IPS-15b (cell line): Measurements from ENCODE around the gene LDAH.

Experiments used
- H3K27me3 ChIP-seq: one replicate; pipeline ENCODE4 v1.6.1; 2013; ENCODE audit warnings: low read length; ENCODE audit not compliant: control insufficient read depth, insufficient read depth
- H3K36me3 ChIP-seq: one replicate; pipeline ENCODE4 v1.6.1; 2013; ENCODE audit warnings: low read length; ENCODE audit not compliant: control insufficient read depth, insufficient read depth
- H3K4me1 ChIP-seq: one replicate; pipeline ENCODE4 v1.6.1; 2013; ENCODE audit warnings: mild to moderate bottlenecking, low read length; ENCODE audit not compliant: control insufficient read depth, insufficient read depth
- H3K4me3 ChIP-seq: one replicate; pipeline ENCODE4 v1.5.1; 2013; ENCODE audit warnings: low read depth, low read length
- H3K9ac ChIP-seq: one replicate; pipeline ENCODE4 v1.6.1; 2013; ENCODE audit warnings: low read depth, mild to moderate bottlenecking, low read length
- H3K9me3 ChIP-seq: one replicate; pipeline ENCODE4 v1.6.1; 2013; ENCODE audit warnings: mild to moderate bottlenecking, low read length; ENCODE audit not compliant: control insufficient read depth, insufficient read depth

The LDAH gene

DNA sequence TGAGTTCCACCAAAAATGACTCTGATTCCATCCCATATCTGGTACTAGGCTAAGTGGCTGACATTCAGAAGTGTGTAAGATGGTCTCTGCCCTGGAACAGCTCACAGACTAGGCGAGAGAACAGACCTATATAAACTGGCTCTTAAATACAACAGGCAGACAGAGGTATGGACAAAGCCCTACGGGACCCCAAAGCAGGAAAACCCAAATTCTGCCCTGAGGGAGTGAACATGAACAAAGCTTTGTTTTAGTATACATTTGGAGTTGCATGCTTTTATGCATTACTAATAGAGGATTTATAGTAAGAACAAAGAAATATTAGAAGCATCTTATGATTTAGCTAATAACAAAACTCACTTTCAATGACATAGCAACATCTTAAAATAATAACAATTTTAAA is 130.8 kb downstream of the LDAH start:
- H3K27me3 ChIP-seq, result no peaks in the 10 kb centered on the region
- no peaks in the 10 kb centered on the region for H3K36me3 ChIP-seq
- no peak overlapping the region for H3K4me3 ChIP-seq
- H3K4me1 ChIP-seq, result no peaks in the 10 kb centered on the region
- no peak overlapping the region for H3K9ac ChIP-seq
- H3K9me3 ChIP-seq, result no peaks in the 10 kb centered on the region

DNA sequence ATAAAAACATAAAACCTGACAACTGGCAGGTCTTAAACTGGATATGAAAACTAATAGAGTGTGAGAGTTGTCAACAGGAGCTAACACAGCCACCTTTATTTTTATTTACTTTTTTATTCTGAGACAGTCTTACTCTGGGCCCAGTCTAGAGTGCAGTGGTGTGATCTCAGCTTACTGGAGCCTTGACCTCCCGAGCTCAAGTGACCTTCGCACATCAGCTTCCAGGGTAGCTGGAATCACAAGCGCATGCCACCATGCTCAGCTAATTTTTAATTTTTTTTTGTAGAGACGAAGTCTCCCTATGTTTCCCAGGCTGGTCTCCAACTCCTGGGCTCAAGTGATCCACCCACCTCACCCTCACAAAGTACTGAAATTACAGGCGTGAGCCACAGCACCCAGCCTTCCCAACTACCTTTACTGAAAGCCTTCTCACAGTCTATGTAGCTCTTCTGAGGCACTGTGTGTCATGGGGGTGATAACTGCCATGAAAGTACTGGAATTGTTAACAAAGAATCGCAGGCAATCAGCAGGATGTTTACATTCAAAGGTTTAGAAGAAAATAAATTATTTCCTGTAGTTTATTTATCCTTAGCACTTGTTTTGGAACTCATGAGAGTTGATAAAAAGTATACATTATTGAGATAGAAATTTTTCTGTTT is 131.7 kb downstream of the LDAH start:
- H3K4me3 ChIP-seq, result no peak overlapping the region
- no peaks in the 10 kb centered on the region for H3K36me3 ChIP-seq
- H3K9ac ChIP-seq, result no peak overlapping the region
- H3K4me1 ChIP-seq, result no peaks in the 10 kb centered on the region
- H3K27me3 ChIP-seq, result no peaks in the 10 kb centered on the region
- no peaks in the 10 kb centered on the region for H3K9me3 ChIP-seq

DNA sequence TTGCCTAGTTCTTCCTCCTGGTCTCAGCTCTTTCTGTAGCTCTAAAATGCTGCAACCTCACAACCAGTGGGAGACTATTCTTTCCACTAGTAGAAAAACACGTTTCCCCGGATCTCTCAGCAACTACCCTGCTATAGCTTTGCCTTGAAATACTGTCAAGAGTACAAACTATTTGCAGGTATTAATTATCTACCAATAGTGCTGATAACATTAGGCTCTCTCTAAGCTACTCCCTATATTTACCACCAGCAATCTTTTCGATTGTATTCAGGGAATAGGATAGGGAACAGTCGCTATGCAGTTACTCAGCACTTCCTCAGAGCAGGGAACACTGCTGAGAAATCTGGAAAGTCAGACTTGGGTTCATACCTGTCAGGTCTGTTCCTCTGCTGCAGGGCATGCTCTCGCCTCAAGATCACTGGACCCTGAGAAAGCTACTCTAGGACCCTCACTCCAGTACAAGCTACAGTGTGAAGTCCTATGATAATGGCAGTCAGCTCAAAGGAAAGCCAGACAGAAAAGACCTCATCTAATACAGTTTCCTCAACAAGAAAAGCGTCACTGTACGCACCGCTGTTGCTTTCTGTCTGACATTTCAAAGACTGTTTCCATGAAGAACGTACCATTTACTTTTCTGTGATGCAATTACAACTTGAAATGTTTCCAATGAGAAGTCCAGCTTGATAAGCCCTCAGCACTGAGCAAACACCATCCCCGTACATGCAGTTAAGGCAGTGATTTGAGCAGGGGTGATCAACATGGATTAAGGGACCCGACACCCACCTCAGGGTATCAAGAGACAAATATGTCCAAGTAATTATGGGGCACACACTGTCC is 133.3 kb downstream of the LDAH start:
- no peak overlapping the region for H3K9ac ChIP-seq
- H3K9me3 ChIP-seq, result no peaks in the 10 kb centered on the region
- no peaks in the 10 kb centered on the region for H3K36me3 ChIP-seq
- H3K27me3 ChIP-seq, result no peaks in the 10 kb centered on the region
- no peaks in the 10 kb centered on the region for H3K4me1 ChIP-seq
- H3K4me3 ChIP-seq, result no peak overlapping the region

GRCh38 chr2:20687260-20687832 is 135.6 kb downstream of the LDAH start:
- H3K9me3 ChIP-seq, result no peaks in the 10 kb centered on the region
- H3K9ac ChIP-seq, result no peak overlapping the region
- H3K4me1 ChIP-seq, result no peaks in the 10 kb centered on the region
- no peaks in the 10 kb centered on the region for H3K27me3 ChIP-seq
- H3K4me3 ChIP-seq, result no peak overlapping the region
- no peaks in the 10 kb centered on the region for H3K36me3 ChIP-seq

DNA sequence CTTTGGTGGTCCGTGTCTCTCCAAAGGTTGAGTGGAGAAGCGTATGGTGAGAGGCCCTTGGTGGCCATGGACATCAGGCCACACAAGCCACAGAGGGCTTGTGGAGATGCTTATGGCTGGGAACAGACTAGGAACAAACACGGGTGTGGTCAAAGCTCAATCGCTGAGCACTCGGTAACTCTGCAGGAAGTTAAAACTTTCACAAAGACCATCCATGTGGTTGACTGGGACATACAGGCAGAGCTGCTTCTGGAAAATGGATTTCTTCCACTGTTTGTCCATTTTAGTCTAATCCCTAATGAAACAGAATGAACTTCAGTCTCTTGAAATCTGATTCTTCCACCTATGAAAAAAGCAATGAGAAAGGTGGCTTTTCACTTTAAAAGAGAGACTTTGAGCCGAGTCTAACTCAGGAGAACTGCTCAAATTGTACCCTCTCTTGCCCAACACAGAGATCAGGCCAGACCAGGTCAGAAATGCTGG is 138.3 kb downstream of the LDAH start:
- Histone ChIP-seq H3K9me3 (no peaks in the 10 kb centered on the region), H3K4me1 (no peaks in the 10 kb centered on the region), H3K4me3 (no peak overlapping the region), H3K9ac (no peak overlapping the region), H3K36me3 (peaks cover 3% of the 10 kb centered on the region), H3K27me3 (no peaks in the 10 kb centered on the region)

DNA sequence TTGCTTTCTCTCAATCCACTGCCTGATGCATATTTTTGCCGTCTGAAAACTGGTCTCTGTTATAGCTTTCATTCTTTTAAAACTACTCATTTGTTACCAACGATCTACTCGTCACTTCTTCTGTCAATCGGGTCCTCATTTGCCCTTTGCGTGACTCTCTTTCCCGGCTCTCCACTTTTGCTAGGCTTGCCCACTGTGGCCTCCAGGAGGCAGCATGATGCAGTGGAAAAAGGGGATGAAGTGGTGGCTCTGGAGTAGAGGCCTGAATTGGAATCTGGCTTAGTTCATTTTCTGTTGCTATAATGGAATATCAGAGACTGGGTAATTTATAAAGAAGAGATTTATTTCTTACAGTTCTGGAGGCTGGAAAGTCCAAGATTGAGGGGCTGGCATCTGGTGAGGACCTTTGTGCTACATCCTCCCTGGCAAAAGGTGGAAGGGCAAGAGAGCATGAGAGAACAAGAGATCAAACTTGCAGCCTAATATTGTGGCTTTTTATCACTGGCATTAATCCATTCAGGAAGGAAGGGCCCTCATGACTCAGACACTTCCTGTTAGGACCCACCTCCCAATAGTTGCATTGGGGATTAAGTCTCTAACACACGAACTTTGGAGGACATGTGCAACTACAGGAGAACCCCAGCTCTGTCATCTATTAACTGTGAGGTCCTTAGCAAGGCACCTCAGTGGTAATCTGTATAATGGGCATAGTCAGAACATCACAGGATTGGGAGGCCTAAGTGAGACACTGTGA is 140.6 kb downstream of the LDAH start:
- Histone ChIP-seq H3K4me1 (no peaks in the 10 kb centered on the region), H3K9me3 (no peaks in the 10 kb centered on the region), H3K9ac (no peak overlapping the region), H3K4me3 (no peak overlapping the region), H3K36me3 (peaks cover 3% of the 10 kb centered on the region), H3K27me3 (no peaks in the 10 kb centered on the region)

DNA sequence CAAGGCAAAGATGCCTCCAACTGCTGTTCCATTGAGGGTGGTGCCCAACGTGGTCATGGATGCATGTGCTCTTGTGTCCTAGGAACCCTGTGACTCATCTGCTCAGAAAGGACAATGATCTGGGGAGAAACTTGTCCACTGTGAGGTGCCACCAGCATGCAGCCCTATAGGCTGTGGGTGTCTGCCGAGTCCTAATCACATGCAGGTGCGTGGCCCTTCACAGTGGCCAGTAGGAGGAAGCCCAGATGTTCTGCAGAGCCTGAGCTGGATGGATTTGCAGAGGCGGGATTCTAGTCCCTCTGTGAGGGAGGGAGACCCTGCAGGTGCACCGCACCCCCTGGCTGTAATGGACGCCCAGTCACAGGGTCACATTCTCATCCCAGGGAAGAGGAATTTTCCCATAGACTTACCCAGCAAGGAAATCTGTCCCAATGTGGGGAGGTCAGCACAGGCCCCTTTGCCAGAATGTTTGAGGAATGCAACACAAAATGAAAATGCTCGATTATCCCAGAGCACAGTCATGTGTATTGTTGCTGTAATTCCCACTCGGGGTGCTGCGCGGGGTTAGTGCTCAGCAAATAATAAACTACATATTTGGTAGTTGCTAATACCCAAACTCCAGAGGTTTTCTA is 142.0 kb downstream of the LDAH start:
- H3K36me3 ChIP-seq, result peaks cover 3% of the 10 kb centered on the region
- no peaks in the 10 kb centered on the region for H3K27me3 ChIP-seq

GRCh38 chr2:20678780-20679179 is 144.1 kb downstream of the LDAH start:
- peaks cover 5% of the 10 kb centered on the region for H3K4me1 ChIP-seq
- no peak overlapping the region for H3K4me3 ChIP-seq
- H3K36me3 ChIP-seq, result peaks cover 3% of the 10 kb centered on the region
- no peak overlapping the region for H3K9ac ChIP-seq
- H3K9me3 ChIP-seq, result no peaks in the 10 kb centered on the region
- H3K27me3 ChIP-seq, result peaks cover 3% of the 10 kb centered on the region

More for the DNA sequence above, 142.0 kb downstream of the LDAH start:
- H3K9ac ChIP-seq, result no peak overlapping the region
- peaks cover 2% of the 10 kb centered on the region for H3K4me1 ChIP-seq
- H3K9me3 ChIP-seq, result no peaks in the 10 kb centered on the region
- no peak overlapping the region for H3K4me3 ChIP-seq

- Histone ChIP-seq H3K4me3 (no peak overlapping the region), H3K36me3 (peaks cover 3% of the 10 kb centered on the region), H3K9me3 (no peaks in the 10 kb centered on the region), H3K27me3 (peaks cover 3% of the 10 kb centered on the region), H3K9ac (no peak overlapping the region), H3K4me1 (peaks cover 8% of the 10 kb centered on the region)
Measured at GRCh38 chr2:20678086-20678395, 144.9 kb downstream of the LDAH start.

DNA sequence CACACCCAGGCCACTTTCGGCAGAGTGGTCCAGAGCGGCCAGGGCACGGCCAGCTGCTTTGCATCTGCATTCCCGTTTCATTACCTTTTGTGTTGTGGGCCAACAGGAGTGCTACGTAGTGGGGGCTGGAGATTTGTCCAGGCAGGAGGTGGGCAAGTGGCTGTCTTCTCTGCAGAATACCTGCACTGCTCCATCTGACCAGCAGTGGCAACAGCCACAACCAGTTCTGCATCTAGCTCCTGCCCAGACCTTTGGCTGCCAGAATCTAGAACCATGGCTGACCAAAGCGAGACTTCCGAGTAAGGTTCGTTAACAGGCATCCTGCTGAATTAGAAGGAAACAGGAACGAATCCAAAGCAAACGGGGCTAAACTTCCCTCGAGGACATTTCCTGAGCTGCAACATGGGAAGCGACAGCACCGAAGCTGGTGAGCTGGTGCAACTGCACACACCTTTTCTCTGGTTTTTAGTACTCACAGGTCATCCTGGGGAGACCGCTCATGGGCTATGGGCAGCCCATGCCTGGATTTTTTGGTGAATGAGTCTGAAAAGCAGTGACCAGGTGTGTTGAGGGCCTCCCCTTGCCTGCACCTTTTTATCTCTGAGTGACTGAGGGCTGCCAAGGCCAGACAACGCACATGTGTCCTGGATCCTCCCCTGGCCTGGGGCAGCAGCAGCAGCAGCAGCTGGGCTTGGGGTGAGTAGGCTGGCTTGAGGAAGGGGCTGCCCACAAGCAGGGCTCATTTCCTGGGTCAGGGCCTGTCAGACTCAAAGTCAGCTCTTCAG is 145.4 kb downstream of the LDAH start:
- peaks cover 12% of the 10 kb centered on the region for H3K4me1 ChIP-seq
- no peaks in the 10 kb centered on the region for H3K9me3 ChIP-seq
- H3K9ac ChIP-seq, result no peak overlapping the region
- H3K4me3 ChIP-seq, result no peak overlapping the region
- H3K27me3 ChIP-seq, result peaks cover 3% of the 10 kb centered on the region
- peaks cover 3% of the 10 kb centered on the region for H3K36me3 ChIP-seq
